ENCODE data around the gene SERTAD1.
A peak's percentile ranks its signal among the peaks of the same experiment; 100 is the strongest.
"Not testable (repeated sequence)": the region's sequence is repeated elsewhere in the genome, so short reads cannot be mapped to it uniquely, and the experiment has no call there.

The SERTAD1 gene

DNA sequence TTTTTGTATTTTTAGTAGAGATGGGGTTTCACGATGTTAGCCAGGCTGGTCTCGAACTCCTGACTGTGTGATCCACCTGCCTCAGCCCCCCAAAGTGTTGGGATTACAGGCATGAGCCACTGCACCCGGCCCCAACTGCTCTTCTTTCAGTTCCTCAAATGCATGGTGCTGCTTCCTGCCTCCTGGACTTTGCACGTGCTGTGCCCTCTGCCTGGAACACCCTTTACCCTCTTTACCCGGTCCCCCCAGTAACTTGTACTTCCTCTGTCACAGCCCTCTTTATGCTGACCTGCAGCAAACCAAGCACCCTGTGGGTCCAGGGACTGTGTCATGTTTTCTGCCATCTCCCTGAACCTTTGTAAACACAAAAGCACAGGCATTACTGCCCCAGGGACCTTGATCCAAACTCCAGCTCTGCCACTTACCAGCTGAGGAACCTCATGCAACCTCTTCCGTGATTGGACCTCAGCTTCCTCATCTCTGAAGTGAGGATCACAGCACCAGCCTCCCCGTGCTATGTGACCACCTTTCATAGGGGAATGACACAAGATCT, 36.0 kb upstream of the SERTAD1 start:
- DNase-seq (ENCODE audit: low read depth), result peak; percentile 67
- TF ChIP-seq, protein P1, sequence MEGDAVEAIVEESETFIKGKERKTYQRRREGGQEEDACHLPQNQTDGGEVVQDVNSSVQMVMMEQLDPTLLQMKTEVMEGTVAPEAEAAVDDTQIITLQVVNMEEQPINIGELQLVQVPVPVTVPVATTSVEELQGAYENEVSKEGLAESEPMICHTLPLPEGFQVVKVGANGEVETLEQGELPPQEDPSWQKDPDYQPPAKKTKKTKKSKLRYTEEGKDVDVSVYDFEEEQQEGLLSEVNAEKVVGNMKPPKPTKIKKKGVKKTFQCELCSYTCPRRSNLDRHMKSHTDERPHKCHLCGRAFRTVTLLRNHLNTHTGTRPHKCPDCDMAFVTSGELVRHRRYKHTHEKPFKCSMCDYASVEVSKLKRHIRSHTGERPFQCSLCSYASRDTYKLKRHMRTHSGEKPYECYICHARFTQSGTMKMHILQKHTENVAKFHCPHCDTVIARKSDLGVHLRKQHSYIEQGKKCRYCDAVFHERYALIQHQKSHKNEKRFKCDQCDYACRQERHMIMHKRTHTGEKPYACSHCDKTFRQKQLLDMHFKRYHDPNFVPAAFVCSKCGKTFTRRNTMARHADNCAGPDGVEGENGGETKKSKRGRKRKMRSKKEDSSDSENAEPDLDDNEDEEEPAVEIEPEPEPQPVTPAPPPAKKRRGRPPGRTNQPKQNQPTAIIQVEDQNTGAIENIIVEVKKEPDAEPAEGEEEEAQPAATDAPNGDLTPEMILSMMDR (IDR thresholded peaks at IDR 0.05; ENCODE audit: low read depth, low read length), result no peak
- TF ChIP-seq POLR2A (IDR thresholded peaks at IDR 0.05; ENCODE audit: extremely low read depth, insufficient read length) (no peak), MYC (IDR thresholded peaks at IDR 0.05; ENCODE audit: low read depth, low read length) (no peak)
- TF ChIP-seq, protein P2, sequence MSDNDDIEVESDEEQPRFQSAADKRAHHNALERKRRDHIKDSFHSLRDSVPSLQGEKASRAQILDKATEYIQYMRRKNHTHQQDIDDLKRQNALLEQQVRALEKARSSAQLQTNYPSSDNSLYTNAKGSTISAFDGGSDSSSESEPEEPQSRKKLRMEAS (IDR thresholded peaks at IDR 0.05; ENCODE audit: low read depth, low read length), result 0 out of 2 replicates have a peak, but pooled peaks have one; percentile 25

GRCh38 chr19:40460185-40460584, 34.4 kb upstream of the SERTAD1 start:
- TF ChIP-seq, protein P1 (IDR thresholded peaks at IDR 0.05; ENCODE audit: low read depth, low read length), result no peak
- TF ChIP-seq POLR2A (IDR thresholded peaks at IDR 0.05; ENCODE audit: extremely low read depth, insufficient read length) (no peak), MYC (IDR thresholded peaks at IDR 0.05; ENCODE audit: low read depth, low read length) (no peak)
- TF ChIP-seq, protein P2 (IDR thresholded peaks at IDR 0.05; ENCODE audit: low read depth, low read length), result no peak
- no peak overlapping the region for H3K4me3 ChIP-seq (ENCODE audit: low read depth, low read length)
- DNase-seq (ENCODE audit: low read depth), result no peak

More for the DNA sequence above, 36.0 kb upstream of the SERTAD1 start:
- H3K4me3 ChIP-seq (ENCODE audit: low read depth, low read length), result no peak overlapping the region

DNA sequence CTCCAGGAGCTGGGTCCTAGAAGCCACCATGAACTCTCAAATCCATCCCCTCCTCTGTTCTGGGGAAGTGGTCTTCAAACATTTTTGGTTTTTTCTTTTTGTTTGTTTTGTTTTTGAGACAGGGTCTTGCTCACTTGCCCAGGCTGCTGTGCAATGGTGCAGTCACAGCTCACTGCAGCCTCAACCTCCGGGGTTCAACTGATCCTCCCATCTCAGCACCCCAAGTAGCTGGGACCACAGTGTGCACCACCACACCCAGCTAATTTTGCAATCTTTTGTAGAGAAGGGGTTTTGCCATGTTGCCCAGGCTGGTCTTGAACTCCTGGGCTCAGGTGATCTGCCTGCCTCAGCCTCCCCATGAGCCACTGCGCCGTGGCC, 32.8 kb upstream of the SERTAD1 start:
- DNase-seq (ENCODE audit: low read depth), result no peak
- no peak overlapping the region for H3K4me3 ChIP-seq (ENCODE audit: low read depth, low read length)
- TF ChIP-seq, protein P1 (IDR thresholded peaks at IDR 0.05; ENCODE audit: low read depth, low read length), result no peak
- TF ChIP-seq, protein P2 (IDR thresholded peaks at IDR 0.05; ENCODE audit: low read depth, low read length), result no peak
- TF ChIP-seq MYC (IDR thresholded peaks at IDR 0.05; ENCODE audit: low read depth, low read length) (no peak), POLR2A (IDR thresholded peaks at IDR 0.05; ENCODE audit: extremely low read depth, insufficient read length) (no peak)

DNA sequence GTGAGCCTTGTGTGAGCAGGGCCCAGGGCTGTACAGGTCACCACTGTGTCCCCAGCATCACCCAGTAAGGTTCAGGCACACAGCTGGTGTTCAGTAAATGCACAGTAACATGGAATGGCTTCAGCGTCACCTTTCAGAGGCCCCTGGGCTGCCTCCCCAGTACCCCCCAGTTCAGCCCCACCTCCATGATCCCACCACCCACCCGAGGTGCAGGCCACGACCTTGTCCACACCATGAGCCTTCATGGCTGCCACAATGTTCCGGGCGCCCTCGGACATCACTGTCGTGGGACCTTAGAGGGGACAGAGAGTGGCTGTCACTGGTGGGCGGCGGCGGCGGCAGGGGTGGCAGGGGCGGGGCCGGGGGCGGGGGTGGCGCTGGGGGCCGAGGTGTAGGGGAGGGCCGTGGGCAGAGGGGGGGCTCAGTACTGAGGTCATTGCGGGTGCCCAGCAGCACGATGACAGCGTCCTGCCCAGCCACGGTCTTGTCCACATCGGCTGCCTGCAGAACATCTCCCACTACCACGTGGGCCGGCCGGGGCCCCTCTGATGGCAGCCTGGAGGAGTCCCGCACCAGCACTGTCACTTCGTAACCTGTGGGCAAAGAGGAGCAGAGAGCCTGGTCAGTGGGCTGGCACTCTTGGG, 32.3 kb upstream of the SERTAD1 start:
- no peak for DNase-seq (ENCODE audit: low read depth)
- no peak for TF ChIP-seq MYC (IDR thresholded peaks at IDR 0.05; ENCODE audit: low read depth, low read length)
- TF ChIP-seq, protein P2 (IDR thresholded peaks at IDR 0.05; ENCODE audit: low read depth, low read length), result no peak
- no peak overlapping the region for H3K4me3 ChIP-seq (ENCODE audit: low read depth, low read length)

DNA sequence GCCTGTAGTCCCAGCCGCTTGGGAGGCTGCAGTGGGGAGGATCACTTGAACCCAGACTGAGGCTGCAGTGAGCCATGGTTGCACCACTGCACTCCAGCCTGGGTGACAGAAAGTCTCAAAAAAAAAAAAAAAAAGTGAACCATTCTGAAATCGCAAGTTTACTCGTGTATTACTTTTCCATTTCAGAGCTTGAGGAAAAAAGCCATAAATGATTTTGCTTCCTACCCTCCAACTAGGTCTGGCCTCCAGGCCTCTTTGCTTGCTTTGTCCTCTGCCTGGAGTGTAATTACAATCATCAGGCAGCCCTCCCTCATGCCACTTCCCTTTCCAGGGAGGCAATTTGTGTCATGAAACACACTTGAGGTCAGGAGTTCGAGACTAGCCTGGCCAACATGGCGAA, 31.3 kb upstream of the SERTAD1 start:
- no peak for DNase-seq (ENCODE audit: low read depth)
- no peak overlapping the region for H3K4me3 ChIP-seq (ENCODE audit: low read depth, low read length)
- TF ChIP-seq POLR2A (IDR thresholded peaks at IDR 0.05; ENCODE audit: extremely low read depth, insufficient read length) (no peak), MYC (IDR thresholded peaks at IDR 0.05; ENCODE audit: low read depth, low read length) (no peak)
- TF ChIP-seq, protein P1 (IDR thresholded peaks at IDR 0.05; ENCODE audit: low read depth, low read length), result no peak
- TF ChIP-seq, protein P2 (IDR thresholded peaks at IDR 0.05; ENCODE audit: low read depth, low read length), result no peak

GRCh38 chr19:40453943-40454342, 28.2 kb upstream of the SERTAD1 start:
- not testable (repeated sequence) for H3K4me3 ChIP-seq (ENCODE audit: low read depth, low read length); DNase-seq (ENCODE audit: low read depth)

All from NB4 (cell line).